Vagina (tissue), 2 donors: ENCODE results near the gene IDS.

ENCODE experiments used
- CTCF ChIP-seq, 3 experiments: fragments of 450-650 bp in 2 of 3; fragments of 200-600 bp in 1 of 3; sonication (generic) in 1 of 3; IDR thresholded peaks; one replicate each; pipeline ENCODE4 v1.5.1; 2017 to 2019; ENCODE audit warnings: antibody characterized with exemption in 3 of 3, mild to moderate bottlenecking in 2 of 3, moderate library complexity in 2 of 3
- POLR2AphosphoS5 ChIP-seq, 2 donors: sonication (generic); formaldehyde crosslinking; IDR thresholded peaks; one replicate each; pipeline ENCODE4 v1.9.0; 2017; ENCODE audit warnings: antibody characterized with exemption in 2 of 2, mild to moderate bottlenecking in 2 of 2, low read depth in 1 of 2; ENCODE audit not compliant: insufficient read depth in 1 of 2

DNA sequence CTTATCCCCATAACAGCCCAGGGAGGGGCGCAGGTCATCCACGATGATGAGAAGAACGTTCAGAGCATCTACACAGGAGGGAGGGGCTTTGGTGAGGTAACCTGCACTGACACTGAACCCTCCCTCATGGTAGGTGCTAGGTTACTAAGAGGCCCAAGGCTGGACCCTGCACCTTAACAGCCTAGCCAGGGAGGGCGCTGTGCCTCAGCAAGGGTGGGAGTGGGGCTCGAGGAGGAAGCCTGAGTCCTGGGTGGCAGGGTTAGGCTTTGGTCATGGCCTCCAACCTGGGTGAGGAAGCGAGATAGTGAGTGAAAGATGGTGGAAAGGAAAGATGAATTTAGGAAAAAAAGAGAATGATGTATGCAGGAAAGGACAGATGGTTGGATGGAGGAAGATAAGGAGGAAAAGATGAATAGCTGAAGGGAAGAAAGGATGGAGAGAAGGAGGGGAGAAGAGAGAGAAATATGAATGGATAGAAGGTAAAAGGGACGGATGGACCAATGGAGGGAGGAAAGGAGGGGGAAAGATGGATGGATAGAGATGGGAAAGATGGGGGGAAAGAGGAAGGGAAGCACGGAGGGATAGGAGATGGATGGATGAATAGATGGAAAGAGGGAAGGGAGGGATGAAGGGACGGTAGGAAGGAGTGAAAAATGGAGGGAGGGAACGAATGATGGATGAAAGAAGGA lies 736 bp downstream of the IDS start:
- TF ChIP-seq CTCF (IDR thresholded peaks at IDR 0.05) (no peak), POLR2AphosphoS5 (IDR thresholded peaks at IDR 0.05; ENCODE audit: insufficient read depth in 1 of 2, low read depth in 1 of 2) (no peak)
